LoVo (cell line): ENCODE measurements around the gene PNPLA7.
"Not testable (repeated sequence)": the region's sequence is repeated elsewhere in the genome, so short reads cannot be mapped to it uniquely, and the experiment has no call there.

Experiments used
- DNase-seq: peaks from one replicate; pipeline ENCODE4 v3.0.0-alpha.2; 2016; ENCODE audit warnings: low spot score

PNPLA7 gene

DNA sequence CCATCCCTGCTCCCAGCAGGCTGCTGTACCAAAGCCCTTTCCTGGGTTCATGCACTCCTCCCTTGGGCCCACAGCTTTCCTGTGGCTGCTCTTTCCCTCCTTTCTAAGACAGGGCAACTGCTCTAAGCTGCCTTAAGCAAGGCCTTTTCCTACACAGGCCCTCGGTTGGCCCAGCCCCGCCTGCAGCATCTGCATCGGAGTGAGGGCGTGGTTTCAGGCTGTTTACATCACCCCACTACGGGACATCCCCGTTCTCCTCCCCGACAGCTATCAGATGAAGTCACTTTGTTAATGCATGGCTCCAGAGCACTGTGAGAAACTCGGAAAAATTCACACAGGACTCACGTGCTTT, 25.1 kb upstream of the PNPLA7 start:
- DNase-seq, result no peak

DNA sequence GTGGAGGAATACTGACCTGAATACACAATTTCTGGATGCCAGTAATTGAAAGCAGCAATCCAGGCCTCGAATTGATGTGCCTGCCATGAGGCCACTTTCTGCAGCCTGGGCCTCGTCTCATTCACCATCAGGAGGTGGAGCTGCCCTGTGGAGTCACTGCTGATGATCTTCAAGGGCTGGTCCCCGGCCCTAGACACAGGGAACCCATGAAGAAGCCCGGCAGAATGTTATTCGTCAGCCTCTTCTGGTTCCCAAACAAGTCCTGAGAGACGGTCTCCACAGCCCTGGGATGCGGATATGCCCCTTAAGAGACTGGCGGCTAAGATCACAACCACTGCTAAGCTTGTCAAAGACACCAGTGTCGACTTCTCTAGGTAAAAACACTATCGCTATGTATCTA, 24.0 kb upstream of the PNPLA7 start:
- DNase-seq, result no peak

DNA sequence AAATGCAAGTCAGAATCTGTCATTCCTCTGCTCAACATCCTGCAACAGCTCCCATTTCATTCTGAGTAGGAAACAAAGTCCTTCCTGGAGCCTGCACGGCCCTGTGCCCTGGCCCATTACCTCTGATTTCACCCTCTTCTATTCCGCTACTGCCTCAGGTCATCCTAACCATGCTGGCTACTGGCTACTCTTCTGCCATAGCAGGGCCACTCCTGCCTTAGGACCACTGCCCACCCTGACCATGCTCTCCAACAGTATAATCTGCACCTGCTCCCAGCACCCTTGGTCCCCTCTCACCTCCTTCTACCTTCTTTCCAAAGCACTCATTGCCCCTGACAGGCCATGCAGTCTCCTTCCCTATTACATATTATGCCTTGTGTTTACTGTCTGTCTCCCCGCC, 20.4 kb upstream of the PNPLA7 start:
- DNase-seq, result no peak

DNA sequence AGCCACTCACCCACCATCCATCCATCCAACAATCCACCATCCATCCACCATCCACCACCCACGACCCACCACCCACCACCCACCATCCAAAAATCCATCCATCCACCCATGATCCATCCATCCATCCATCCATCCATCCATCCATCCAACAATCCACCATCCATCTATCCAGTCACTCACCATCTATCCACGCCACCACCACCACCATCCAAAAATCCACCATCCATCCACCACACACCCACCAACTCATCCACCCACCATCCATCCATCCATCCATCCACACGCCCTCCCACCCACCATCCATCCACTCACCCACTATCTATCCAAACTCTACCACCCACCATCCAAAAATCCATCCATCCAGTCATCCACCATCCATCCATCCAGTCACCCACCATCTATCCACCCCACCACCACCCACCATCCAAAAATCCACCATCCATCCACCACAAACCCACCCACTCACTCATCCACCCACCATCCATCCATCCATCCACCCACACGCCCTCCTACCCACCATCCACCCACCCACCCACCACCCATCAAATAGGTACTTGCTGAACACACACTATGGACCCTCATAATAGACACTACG, 19.5 kb upstream of the PNPLA7 start:
- DNase-seq, result no peak

DNA sequence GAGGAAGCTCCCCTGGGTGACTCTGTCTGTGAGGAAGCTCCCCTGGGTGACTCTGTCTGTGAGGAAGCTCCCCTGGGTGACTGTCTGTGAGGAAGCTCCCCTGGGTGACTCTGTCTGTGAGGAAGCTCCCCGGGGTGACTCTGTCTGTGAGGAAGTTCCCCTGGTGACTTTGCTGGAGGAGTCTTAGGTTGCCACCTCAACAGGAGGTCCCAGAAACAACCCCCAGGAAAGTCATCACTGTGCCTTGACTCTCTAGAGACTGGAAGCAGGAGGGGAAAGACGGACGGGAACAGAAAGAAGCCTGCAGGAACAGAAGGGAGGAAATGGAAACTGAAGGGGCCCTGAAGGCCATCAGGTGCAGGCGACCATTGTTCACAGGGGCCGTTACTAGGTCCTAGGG, 18.2 kb upstream of the PNPLA7 start:
- DNase-seq, result not testable (repeated sequence)

DNA sequence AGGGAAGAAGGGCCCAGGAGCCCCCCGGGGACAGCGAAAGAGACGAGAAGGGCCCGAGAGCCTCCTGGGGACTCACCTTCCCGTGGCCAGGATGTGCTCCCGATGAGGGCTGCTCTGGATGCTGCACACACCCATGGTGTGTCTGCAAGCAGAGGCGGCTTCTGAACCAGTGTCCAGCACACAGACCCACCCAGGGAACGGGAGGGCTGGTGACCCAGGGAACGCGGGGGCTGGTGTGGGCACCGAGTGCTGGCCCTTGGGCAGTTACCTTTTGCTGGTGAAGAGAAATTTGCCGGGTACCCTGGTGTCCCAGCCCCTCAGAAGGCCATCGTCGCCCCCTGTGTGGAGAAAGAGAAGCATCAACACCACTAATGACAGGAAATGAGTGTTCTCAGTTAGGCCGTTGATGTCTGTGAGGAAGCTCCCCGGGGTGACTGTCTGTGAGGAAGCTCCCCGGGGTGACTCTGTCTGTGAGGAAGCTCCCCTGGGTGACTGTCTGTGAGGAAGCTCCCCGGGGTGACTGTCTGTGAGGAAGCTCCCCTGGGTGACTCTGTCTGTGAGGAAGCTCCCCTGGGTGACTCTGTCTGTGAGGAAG, 14.7 kb upstream of the PNPLA7 start:
- no peak for DNase-seq

DNA sequence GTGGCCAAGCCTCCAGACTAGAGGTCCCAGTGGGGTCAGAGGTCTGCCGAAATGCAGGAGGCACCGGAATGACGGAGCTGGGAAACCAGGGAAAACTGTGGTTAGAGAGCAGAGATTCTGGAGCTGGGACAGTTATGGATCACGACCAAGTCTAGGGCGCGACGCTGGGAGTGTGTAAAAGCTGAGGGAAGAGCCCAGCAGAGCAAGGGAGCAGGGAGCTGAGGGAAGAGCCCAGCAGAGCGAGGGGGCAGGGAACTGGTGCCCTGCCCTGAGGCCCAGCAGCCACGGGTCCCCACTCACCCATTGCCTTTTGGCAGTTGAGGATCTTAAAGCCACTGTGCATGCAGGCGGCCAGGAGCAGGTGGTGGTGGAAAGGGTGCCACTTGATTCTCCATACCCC, 13.9 kb upstream of the PNPLA7 start:
- DNase-seq, result no peak

DNA sequence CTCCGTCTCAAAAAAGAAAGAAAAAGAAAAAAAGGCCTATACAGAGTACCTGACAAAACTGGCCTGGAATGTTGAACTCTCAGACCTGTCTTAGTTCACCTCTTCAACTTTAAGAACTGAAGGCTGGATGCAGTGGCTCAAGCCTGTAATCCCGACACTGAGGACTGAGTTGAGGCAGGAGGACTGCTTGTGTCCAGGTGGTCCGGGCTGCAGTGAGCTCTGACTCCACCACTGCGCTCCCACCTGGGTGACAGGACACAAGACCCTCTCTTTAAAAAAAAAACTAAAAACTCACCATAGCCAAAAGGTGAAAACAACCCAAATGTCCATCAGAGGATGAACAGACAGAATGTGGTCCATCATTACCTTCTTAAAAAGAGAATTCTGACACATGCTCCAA, 7.9 kb upstream of the PNPLA7 start:
- no peak for DNase-seq

DNA sequence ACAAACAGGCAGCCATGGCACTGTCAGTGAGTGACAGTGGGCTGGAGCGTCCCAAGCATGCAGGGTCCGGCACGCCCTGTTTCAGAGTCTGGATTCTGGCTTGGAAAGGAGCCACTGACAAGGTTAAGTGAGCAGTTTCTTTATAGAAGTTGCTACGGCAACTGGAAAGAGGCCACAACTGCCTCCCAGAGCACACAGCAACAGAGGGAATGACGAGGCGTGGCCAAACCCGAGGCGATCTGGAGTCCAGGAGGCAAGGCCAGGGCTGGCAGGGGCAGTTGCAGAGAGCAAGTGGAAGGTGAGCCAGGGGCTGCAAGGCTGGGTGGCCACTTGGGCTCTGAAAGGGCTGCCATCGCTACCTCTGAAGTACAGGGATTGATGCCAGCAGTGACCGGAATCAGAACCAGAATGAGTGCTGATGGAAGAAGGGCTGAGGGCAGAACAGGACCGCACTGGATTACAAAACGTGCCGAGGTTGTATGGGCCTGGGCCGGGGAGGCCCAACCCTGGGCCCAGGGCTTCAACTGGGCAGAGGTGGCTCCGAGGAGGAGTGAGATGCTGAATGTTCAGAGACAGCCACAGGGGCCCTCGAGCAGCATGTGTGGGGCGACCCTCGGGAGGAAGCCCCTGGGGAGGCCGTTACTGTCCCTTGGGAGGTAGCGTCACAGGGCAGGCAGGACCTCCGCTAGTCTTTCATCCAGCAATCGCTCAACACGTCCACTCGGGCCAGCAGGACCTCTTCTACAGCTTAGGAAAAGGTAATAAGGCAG, 6.1 kb upstream of the PNPLA7 start:
- peak; percentile 39 for DNase-seq

DNA sequence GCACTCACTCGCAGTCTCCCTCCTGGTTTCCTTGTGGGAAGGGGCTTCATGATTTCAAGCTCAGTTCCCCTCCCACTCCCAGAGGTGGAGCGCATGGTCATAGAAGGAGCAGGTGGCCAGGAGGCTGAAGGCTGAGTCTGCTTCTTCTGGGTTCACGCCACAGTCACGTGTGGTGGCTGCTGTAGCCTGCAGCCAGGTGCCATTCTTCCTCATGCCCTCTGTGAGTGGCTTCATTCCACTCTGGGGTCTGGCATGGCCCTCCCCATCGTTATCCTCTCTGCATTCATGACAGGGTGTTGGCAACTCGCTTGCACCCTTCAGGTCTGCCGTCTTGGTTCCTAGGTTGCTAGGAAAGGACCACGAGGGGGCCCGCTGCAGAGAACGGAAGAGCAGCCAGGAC, 5.0 kb upstream of the PNPLA7 start:
- no peak for DNase-seq

DNA sequence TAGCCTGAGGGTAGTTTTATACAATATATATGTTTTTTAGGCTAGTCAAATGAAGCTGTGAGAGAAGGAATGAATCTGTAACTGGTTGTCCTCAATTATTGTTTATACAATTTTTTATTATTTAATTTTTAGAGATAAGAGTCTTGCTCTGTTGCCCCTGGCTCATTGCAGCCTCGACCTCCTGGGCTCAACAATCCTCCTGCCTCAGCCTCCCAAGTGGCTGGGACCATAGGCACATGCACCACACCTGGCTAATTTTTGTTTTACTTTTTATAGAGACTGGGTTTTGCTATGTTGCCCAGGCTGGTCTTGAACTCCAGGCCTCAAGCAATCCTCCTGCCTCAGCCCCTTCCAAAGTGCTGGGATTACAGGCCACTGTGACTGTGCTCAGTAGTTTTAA, 4.1 kb upstream of the PNPLA7 start:
- DNase-seq, result no peak

DNA sequence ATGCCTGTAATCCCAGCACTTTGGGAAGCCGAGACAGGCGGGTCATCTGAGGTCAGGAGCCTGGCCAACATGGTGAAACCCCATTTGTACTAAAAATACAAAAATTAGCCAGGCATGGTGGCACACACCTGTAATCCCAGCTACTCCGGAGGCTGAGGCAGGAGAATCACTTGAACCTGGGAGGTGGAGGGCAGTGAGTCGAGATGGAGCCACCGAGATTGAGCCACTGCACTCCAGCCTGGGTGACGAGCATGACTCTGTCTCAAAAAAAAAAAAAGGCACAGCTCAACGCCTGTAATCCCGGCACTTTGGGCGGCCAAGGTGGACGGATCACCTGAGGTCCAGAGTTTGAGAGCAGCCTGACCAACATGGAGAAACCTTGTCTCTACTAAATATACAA, 3.5 kb upstream of the PNPLA7 start:
- DNase-seq, result not testable (repeated sequence)

DNA sequence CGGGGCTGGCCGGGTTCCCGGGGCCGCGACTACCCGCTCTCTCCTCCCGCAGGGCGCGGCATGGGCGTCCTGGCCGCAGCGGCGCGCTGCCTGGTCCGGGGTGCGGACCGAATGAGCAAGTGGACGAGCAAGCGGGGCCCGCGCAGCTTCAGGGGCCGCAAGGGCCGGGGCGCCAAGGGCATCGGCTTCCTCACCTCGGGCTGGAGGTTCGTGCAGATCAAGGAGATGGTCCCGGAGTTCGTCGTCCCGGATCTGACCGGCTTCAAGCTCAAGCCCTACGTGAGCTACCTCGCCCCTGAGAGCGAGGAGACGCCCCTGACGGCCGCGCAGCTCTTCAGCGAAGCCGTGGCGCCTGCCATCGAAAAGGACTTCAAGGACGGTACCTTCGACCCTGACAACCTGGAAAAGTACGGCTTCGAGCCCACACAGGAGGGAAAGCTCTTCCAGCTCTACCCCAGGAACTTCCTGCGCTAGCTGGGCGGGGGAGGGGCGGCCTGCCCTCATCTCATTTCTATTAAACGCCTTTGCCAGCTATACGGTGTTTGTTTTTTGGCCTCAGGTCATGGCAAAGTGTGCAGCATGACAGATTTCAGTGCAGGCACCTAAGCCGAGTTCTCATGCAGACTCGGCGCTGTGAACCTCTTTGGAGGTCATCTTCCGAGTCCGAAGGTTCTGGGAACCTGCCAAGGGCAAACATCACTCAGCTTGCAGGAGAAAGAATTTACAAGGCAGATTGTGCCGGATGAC, 2.0 kb upstream of the PNPLA7 start:
- DNase-seq, result peak; percentile 2

DNA sequence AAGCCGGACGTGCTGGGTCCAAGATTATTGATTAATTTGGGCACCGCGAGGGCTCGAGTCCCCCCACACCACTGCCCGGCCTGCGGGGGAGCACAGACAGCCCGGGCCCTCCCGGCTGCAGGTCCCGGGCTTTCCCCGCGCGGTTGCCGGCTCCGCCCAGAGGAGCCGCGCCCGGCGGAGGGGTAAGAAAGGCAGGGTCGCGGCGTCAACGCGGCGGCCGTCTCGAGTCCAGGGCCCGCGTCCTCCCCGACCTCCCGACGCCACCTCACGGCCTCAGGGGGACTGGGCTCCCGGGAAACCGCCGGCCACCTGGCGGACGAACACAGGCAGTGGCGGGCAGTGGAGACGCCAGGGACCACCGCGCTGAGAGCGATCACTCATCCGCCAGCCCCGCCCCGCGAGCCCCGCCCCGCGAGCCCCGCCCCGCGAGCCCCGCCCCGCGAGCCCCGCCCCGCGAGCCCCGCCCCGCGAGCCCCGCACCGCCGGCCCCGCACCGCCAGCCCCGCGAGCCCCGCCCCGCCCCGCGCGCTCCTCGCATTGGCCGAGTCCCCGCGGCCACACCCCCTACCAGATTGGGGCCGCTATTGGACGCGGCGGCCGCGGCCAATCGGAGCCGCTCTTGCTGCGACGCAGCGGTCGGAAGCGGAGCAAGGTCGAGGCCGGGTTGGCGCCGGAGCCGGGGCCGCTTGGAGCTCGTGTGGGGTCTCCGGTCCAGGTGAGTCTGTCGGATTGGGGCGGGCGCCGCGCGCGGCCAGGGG, 1.2 kb upstream of the PNPLA7 start, which contains the start of gene MRPL41:
TSS of gene MRPL41 (plus strand) at position 616 of the 758 bp plus-strand sequence. CDS start 203 bp downstream, outside the sequence.
- DNase-seq, result peak; percentile 90

DNA sequence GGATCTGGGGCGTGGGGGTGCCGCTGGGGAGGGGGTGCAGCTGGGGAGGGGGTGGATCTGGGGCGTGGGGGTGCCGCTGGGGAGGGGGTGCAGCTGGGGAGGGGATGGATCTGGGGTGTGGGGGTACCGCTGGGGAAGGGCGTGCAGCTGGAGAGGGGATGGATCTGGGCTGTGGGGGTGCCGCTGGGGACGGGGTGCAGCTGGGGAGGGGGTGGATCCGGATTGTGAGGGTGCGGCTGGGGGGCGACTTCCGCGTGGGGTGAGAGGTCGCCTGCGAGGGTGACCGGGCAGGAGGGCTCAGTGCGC, 709 bp upstream of the PNPLA7 start:
- not testable (repeated sequence) for DNase-seq

DNA sequence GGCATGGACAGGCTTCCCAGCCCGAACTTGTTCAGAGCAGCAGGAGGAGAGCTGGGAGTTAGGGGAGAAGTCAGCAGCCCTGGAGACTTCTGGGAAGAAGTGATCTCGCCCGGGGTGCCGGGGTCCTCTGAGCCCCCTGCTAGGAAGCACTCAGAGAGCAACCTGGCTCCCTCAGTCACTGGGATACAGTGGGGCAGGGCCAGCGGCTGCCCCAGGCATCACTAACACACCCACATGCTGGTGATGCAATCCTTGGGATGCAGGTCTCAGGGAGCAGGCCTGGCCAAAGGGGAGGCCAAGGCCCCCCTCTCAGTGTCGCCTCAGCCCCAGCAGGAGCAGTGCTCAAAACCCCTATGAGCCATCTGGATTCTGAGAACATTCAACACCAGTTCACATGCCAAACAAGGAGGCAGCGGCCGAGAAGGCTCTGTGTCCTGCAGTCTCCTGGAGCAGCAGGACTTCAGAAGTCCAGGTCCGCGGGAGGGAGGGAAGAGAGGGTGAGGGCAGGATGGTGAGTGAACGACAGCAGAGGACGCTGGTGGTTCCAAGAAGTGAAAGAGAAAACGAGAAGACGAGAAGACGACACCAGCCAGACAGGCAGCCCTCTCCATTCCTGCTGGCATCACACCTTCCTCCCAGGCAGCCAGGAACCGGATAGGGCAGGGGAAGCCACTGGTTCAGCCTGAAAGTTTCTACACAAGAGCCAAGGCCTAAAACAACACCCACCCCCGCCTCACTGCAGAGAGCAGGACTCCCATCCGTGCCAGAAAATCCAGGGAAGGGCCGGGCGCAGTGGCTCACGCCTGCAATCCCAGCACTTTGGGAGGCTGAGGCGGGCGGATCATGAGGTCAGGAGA, 2.3 kb downstream of the PNPLA7 start:
- no peak for DNase-seq

DNA sequence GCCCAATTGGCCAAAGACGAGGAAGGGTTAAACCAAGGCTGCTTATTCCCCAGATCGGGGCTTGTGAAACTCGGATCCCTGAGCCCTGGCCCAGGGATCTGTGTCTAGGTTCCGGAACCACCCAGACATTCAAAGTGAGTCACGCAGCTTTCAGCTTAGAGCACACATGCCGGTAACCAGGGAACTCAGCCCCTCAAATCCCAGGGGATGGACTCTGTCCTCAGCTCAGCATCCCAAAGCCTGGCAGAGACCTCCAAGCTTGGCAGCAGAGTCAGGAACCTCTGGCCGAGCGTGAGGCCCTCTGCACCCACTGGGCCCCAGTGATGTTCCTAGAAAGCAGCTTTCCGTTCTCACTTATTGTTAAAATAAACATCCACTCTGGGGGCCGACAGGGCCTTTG, 5.1 kb downstream of the PNPLA7 start:
- DNase-seq, result no peak

DNA sequence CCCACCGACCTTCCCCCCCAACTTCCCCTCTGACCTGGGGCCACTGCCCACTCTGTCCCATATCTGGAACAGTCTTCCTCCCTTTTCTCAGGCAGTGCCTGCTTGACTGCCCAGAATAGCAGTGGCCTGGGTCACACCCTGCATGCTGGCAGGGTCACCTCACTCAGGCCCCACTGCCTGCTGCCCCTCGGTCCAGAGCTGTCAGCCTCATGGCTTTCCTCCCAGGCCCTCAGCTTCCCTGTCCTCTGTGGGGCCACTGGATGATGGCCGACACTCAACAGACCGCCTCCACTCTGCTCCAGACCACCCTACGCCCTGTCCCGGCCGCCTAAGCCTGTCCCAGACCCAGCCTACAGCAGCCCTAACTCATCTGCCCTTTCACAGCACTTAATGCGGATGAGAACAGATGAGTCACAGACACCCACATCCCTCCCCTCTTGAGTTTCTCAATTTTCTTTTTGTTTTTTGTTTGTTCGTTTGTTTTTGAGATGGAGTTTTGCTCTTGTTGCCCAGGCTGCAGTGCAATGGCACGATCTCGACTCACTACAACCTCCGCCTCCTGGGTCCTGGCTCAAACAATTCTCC, 5.9 kb downstream of the PNPLA7 start:
- DNase-seq, result no peak

DNA sequence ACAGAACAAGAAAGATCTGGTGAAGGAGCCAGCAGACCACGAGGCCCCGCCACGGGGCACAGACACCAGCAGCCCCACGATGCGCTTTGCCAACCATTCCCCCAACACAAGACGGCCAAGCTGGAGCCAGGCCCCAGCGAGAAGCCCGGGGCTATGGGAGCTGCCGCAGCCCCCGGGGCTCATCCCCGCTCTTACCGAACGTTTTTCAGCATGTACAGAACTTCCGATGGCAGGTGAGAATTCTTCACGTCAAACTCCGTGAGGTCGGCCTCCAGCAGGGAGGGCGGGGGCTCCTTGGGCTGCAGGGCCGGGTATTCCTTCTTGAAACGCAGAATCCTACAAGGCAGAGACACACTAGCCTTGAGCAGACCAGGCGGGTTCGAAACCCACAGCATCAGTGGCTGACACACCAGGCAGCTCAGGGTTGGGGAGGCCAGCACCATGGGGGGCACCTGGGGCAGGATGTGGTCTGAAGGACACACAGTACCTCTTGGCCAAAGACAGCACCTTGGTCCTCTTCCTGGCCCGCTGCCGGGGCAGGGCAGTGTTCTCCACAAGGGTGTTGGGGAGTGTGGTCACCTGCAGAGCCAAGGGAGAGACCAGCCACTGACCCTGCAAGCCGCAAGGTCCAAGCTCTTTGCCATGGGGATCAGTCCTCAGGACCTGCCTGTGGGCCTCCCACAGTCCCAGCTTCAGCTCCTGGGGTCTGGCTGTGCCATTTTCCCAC, 6.8 kb downstream of the PNPLA7 start:
- DNase-seq, result no peak

DNA sequence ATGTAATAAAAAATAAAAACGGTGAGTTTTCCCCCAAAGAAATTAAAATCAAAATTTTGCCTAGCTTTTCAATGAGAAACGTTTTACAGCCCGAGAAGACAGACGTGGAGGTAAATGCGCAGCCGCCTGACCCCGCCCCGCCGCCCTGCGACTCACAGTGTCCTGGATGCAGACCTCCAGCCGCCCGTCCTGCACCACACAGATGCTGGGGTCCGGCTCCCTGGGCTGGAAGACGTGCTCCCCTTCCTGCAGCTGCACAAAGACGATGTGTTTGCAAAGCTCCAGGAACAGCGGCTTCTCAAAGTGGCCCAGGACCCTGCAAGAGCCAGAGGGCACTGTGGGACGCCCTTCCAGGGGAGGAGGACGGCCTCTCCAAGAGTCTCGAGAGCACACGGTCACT, 7.7 kb downstream of the PNPLA7 start:
- DNase-seq, result no peak
